Lung microvascular endothelial cell (primary cell): ENCODE data around the gene AKAP13. TPM values are rescaled to one million over a fixed set of nuclear protein-coding genes. Genes with fewer than 3 reads are reported as not detected.

Experiments used
- DNase-seq, 2 donors: peaks; one replicate each; pipeline versions ENCODE4 v3.0.0 to v3.0.0-alpha.2; 2010; ENCODE audit warnings: low read depth in 2 of 2
- total RNA-seq: library from RNA; depleted of rRNA; stranded (reverse); fragments of >200 nt; gene quantifications from 2 replicates; pipeline ENCODE4 v1.2.1, GENCODE V29; 2014

The AKAP13 gene
- total RNA-seq, 1 donor from 2014 or later, result 44.4 TPM

DNA sequence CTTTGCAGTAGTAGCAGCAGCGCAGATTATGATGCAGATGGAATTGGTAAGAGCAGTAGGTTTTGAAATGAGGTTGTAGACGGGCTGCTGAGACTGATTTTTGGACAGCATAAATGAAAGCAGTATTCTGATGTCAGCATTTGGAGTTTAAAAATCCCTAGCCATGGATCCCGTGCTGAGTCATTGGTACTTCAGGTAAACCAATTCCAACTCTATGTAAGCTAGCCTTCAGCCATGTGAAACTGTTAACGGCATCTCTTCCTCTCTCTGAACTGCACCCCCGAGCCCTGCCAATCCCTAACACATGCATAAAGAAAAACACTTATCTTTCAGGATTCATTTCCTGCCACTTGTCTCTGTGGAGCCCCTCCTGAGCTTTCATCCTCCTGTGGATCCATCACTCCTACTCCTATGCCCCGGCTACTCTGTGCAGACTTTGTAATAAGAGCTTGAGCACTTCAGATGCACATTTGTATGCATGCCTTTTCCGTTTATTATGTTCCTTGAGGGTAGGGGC lies 119.0 kb downstream of the AKAP13 start:
- peak in 1 of 2 donors; percentile 8 for DNase-seq

- no peak for DNase-seq
These were observed 119.8 kb downstream of the AKAP13 start for GRCh38 chr15:85500060-85500708.

GRCh38 chr15:85500729-85501128 lies 120.3 kb downstream of the AKAP13 start:
- DNase-seq, result peak; percentile 62 to 66

GRCh38 chr15:85501574-85501973 lies 121.2 kb downstream of the AKAP13 start:
- no peak for DNase-seq

GRCh38 chr15:85503151-85503799 lies 122.9 kb downstream of the AKAP13 start:
- DNase-seq, result no peak

- DNase-seq, result peak; percentile 75 to 77
These were observed 124.6 kb downstream of the AKAP13 start for GRCh38 chr15:85504749-85505676.

DNA sequence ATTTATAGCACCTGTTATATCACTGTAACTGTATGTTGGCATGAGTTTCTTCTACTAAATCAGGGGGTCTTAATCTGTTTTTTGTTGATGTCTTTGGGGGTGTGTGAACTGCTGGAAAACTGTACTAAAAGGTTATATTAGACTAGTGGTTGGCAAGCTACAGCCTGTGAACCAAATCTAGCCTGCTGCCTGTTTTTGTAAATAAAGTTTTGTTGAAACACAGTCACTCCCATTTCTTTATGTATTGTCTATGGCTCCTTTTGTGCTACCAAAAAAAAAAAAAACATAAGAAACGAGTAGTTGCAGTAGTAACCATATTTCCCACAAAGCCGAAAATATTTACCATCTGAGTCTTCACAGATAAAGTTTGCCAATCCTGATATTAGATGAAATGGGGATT lies 126.7 kb downstream of the AKAP13 start:
- no peak for DNase-seq

DNA sequence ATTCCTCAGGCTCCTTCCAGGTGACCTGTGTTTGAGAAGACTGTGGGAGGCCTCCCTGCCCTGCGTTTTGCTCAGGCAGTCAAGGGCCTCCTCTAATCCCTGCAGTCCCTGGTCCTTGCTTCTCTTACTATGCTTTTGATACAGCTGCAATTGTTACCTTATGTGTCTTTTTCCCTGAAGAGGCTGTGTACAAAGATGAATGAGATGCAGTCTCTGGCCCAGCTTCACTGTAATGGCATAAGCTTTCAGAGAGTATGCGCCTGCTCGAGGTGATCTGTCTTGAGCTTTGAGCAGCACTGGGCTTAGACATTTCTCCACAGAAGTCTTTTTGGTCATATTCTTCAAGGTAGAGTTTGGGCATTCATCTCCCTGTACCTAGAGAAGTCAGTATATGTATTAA lies 129.6 kb downstream of the AKAP13 start:
- DNase-seq, result no peak

DNA sequence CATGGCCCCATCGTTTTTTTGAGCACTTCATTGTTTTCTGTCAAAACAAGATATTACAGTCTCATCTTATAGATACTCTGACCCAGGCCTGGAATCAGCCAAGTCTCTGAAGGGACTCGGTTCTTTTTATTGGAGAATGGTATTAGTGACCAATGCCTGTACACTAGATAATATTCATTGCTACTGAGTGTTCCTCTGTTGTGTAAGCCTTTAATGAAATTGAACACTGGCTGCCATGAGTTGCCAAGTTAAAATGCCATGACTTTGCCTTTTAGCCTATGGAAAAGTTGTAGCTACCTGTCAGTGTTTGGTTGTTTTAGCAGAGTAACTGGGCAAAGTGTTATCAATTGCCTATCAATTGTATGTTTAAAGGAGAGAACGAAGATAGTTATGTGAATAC lies 134.0 kb downstream of the AKAP13 start:
- no peak for DNase-seq

- no peak for DNase-seq
These were observed 134.8 kb downstream of the AKAP13 start for GRCh38 chr15:85515212-85515611.

- DNase-seq, result no peak
These were observed 136.7 kb downstream of the AKAP13 start for GRCh38 chr15:85517086-85517485.

DNA sequence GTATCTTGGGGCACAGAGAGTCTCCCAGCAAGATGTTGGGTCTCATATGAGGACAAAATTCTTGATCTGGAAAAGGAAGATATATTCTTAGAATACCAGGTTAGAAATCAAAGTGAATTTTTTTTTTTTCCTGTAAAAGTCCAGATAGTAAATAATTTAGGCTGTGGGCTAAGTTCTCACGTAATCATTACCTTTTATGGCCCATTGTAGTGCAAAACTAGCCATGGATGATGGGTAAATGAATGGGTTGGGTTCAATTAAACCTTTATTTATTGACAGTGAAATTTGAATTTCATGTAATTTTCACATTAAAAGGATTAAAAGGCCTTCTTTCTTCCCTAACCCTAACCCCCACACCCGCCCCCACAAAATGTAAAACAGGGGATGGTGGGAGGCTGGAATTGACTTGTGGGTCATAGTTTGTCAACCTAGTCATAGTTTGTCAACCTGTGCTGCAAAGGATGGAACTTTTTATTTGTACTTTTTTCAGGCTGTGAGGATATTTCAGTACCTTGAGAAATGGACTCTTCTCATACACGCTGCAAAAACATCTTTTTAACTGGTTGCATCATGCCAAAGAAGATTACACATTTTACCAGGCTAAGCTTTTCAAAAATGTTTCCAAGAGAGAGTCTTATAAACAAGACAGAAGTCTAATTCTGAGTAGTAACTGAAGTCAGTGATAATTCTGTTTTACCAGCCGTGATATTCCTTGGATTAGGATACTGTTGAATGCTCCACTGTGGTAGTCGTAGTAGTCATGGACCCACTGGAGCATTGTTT lies 138.8 kb downstream of the AKAP13 start:
- DNase-seq, result no peak

GRCh38 chr15:85520650-85521049 lies 140.2 kb downstream of the AKAP13 start:
- no peak for DNase-seq

DNA sequence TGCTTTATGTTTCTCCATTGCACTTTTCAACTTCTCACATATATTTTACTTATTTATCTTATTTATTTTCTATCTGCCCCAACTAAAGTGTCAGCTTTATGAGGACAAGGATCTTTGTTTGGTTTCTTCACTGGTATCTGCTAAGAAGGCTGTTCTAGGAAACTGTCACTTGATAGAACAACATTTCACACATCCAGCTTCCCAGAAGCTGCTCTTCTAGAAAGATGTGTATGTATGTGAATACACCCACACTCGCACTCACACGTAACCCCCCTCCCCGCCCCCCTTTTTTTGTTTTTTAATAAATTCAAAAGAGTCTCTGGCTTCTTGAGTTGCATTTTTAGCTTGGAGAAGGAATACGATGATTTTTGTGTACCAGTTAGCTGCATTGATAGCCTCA lies 143.1 kb downstream of the AKAP13 start:
- DNase-seq, result no peak

GRCh38 chr15:85525755-85526154 lies 145.4 kb downstream of the AKAP13 start:
- no peak for DNase-seq

GRCh38 chr15:85527895-85528294 lies 147.5 kb downstream of the AKAP13 start:
- peak; percentile 82 to 94 for DNase-seq

DNA sequence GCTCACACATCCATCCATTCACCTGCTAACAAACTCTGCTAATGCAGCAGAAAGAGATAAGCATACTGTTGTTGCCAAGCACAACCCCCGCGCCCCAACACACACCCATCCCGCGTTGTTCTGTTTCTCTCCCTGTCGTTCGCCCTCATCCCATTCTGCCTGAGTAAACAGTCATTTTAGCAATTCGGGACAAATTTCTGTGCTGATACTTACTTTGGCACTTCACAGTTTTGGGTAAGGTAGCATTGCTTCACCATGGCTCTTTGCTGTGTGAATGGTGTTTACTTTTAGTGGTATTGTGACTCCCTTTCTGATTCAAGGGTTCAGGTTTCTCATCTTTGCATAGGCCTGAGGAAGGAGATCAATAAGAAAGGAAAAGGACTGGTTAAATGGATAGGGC lies 149.7 kb downstream of the AKAP13 start:
- DNase-seq, result no peak

DNA sequence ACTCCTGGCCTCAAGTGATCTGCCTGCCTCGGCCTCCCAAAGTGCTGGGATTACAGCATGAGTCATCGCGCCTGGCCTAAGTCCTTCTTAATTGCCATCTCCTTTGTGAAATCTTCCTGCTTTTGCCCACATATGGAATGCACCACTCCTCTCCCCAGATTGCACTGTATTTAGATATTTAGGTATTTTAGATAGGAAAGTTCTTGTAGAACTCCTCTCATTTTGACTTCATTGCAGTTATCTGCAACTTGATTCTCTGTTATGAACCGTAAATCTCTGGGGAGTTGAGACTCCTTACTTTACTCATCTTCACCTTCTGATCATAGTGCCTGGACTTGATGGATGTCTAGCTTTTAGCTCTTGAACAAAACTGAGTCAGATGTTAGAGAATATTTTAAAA lies 150.7 kb downstream of the AKAP13 start:
- no peak for DNase-seq

DNA sequence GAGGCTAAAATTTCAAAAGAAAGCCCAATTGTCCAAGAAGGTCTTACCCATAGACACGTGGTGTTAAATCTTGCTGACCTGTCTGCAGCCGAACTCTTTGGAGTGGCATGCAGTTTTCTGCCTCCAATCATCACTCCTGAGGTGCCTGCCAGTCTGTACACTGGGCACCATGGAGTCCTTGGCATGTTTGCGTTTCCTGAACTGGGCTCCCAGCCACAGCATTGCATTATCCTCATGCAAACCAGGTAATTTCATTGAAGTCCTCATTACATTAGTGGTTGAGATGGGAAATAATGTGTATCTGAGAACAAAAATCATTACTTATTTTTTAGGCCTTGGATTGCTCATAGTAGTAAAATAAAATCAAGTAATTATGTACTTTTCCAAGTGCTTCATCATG lies 152.3 kb downstream of the AKAP13 start:
- no peak for DNase-seq

GRCh38 chr15:85534031-85534430 lies 153.6 kb downstream of the AKAP13 start:
- no peak for DNase-seq
